K562 (cell line): ENCODE results near the gene NR1D1. TPM values are rescaled to one million over a fixed set of nuclear protein-coding genes. Genes with fewer than 3 reads are reported as not detected.

Source experiments
- KDM5B ChIP-seq: fragments of 200-600 bp; sonication (generic); IDR thresholded peaks from 2 replicates; pipeline ENCODE4 v1.6.1; 2012; ENCODE audit warnings: low read depth, mild to moderate bottlenecking, moderate library complexity, low read length, control low read depth, inconsistent platforms; ENCODE audit not compliant: insufficient replicate concordance
- MGA ChIP-seq: fragments of 450-650 bp; IDR thresholded peaks from 2 replicates; pipeline ENCODE4 v1.6.1; 2016; ENCODE audit warnings: mild to moderate bottlenecking, moderate library complexity
- MNT ChIP-seq, 2 experiments: fragments of 450-650 bp; conservative IDR thresholded peaks; 2 replicates each; pipeline ENCODE4 v1.6.1; 2017; ENCODE audit warnings: mild to moderate bottlenecking in 2 of 2, moderate library complexity in 2 of 2
- SMARCB1 ChIP-seq: IDR thresholded peaks from 2 replicates; pipeline ENCODE4 v1.6.1; 2011; ENCODE audit warnings: improper control_type of control experiment, low read depth; ENCODE audit not compliant: insufficient read length
- SUPT5H ChIP-seq: fragments of 450-650 bp; IDR thresholded peaks from 2 replicates; pipeline ENCODE4 v1.6.1; 2016
- TARDBP ChIP-seq: fragments of 450-650 bp; IDR thresholded peaks from 2 replicates; pipeline ENCODE4 v1.6.1; 2016
- TEAD2 ChIP-seq: fragments of 450-650 bp; IDR thresholded peaks from 2 replicates; pipeline ENCODE4 v1.6.1; 2016; ENCODE audit warnings: missing genetic modification characterization, control low read depth, missing compliant biosample characterization
- ZFP91 ChIP-seq: sonication (generic); formaldehyde crosslinking; IDR thresholded peaks from 2 replicates; pipeline ENCODE4 v1.8.0; 2022; ENCODE audit warnings: mild to moderate bottlenecking, missing genetic modification reagents
- ZNF124 ChIP-seq: sonication (generic); formaldehyde crosslinking; IDR thresholded peaks from 2 replicates; pipeline ENCODE4 v1.8.1; 2022; ENCODE audit warnings: missing genetic modification reagents
- polyA plus RNA-seq, 8 experiments: library from polyadenylated mRNA; depleted of rRNA in 4 of 8; stranded (reverse) in 5 of 8; unstranded in 3 of 8; fragments of >200 nt; fragmentation: Nextera tagmentation in 2 of 8; fragmentation: Illumina TruSeq in 1 of 8; extraction: Ambion mirVana in 2 of 8; extraction: Trizol in 1 of 8; gene quantifications; 2 replicates each; pipeline versions ENCODE4 v1.2.1 to v1.2.3, GENCODE V29; 2011 to 2014; ENCODE audit warnings: inconsistent platforms in 1 of 8, missing spikeins in 1 of 8
- total RNA-seq, 7 experiments: library from RNA; depleted of rRNA in 6 of 7; stranded (reverse); fragments of >200 nt in 6 of 7; fragmentation: Illumina TruSeq in 2 of 7; extraction: Trizol in 2 of 7; gene quantifications; 2 replicates each; pipeline versions ENCODE4 v1.2.1 to v1.2.3, GENCODE V29; 2011 to 2021; ENCODE audit warnings: low replicate concordance in 1 of 7
- TF ChIP-seq, protein P1 (sequence below): sonication (generic); formaldehyde crosslinking; IDR thresholded peaks from 2 replicates; pipeline ENCODE4 v1.8.0; 2022; ENCODE audit warnings: mild to moderate bottlenecking, missing genetic modification reagents, borderline replicate concordance

The NR1D1 gene
- total and polyA plus RNA-seq, 9 of the 15 experiments (the other 6 are each of a cell fraction or from before 2014, with no cell fraction given) = 0.25 to 7.7 (median 0.65) TPM

DNA sequence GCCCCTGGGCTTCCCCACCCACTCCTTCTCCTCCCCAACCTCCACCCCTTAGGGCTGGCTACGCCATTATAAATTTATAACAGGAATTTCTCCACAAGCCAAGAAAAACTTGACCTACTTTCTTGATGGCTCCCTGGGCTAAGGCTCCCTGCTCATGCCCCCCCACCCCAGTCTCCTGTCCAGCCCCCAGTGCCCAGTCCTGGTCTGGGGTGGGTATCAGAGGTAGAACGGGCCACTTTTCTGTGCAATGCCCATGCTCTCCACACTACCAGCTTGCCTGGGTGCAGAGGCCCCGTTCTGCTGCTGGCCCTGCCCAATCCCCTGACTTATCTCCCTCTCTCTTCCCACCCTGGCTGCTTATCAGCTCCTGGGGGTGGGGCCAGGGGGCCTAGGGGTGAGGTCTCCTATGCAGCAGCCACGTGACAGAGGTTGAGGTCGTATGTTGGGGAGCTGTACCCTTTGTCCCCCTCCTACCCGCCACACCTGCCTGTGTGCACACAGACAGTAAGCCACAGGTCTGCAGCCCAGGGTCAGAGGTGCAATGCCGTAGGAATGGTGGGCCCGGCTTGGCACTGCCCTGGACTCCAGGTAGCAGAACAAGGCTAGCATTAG is 27.5 kb downstream of the NR1D1 start (continued):
- peak; percentile 56 for TF ChIP-seq MGA
- TF ChIP-seq KDM5B = no peak
- TF ChIP-seq SMARCB1 = no peak
- TF ChIP-seq, protein P1, sequence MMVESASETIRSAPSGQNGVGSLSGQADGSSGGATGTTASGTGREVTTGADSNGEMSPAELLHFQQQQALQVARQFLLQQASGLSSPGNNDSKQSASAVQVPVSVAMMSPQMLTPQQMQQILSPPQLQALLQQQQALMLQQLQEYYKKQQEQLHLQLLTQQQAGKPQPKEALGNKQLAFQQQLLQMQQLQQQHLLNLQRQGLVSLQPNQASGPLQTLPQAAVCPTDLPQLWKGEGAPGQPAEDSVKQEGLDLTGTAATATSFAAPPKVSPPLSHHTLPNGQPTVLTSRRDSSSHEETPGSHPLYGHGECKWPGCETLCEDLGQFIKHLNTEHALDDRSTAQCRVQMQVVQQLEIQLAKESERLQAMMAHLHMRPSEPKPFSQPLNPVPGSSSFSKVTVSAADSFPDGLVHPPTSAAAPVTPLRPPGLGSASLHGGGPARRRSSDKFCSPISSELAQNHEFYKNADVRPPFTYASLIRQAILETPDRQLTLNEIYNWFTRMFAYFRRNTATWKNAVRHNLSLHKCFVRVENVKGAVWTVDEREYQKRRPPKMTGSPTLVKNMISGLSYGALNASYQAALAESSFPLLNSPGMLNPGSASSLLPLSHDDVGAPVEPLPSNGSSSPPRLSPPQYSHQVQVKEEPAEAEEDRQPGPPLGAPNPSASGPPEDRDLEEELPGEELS (CRISPR knock-in tag) = no peak
- TF ChIP-seq TARDBP = no peak
- peak; percentile 40 to 41; a peak in 1 of 4 replicates for TF ChIP-seq MNT (conservative IDR thresholded peaks at IDR 0.05)
- no peak for TF ChIP-seq ZFP91 (CRISPR knock-in tag)
- TF ChIP-seq SUPT5H = no peak
- no peak for TF ChIP-seq ZNF124 (CRISPR knock-in tag)
- no peak for TF ChIP-seq TEAD2
